CD4-positive, alpha-beta T cell treated with Interleukin-15 for 4 hours (primary cell): Measurements from ENCODE around the gene SBF2.
"Not testable (repeated sequence)": the region's sequence is repeated elsewhere in the genome, so short reads cannot be mapped to it uniquely, and the experiment has no call there.

ENCODE experiments used
- DNase-seq: peaks from one replicate; pipeline ENCODE4 v3.0.0-alpha.2; 2020; ENCODE audit warnings: low spot score

Gene SBF2

DNA sequence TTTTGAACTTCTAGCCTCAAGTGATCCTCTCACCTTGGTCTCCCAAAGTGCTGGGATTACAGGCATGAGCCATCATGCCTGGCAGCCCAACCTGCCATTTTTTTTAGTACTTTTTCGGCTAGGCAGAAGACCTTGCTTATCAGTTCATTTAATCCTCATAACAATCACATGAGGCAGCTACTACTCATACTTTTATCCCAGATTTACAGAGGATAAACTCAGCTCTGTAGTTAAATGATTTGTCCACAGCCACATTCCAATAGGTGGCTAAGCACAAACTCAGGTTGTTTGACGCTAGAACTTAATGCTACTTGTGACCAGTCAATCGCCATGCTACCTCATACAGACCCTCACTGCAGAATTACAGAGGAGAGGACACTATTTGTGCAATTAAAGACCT, 28.1 kb downstream of the SBF2 start:
- DNase-seq: no peak

DNA sequence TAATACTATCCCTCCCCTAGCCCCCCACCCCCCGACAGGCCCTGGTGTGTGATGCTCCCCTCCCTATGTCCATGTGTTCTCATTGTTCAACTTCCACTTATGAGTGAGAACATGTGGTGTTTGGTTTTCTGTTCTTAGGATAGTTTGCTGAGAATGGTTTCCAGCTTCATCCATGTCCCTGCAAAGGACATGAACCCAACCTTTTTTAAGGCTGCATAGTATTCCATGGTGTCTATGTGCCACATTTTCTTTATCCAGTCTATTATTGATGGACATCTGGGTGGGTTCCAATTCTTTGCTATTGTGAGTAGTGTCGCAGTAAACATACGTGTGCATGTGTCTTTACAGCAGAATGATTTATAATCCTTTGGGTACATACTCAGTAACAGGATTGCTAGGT, 29.3 kb downstream of the SBF2 start:
- DNase-seq: not testable (repeated sequence)

DNA sequence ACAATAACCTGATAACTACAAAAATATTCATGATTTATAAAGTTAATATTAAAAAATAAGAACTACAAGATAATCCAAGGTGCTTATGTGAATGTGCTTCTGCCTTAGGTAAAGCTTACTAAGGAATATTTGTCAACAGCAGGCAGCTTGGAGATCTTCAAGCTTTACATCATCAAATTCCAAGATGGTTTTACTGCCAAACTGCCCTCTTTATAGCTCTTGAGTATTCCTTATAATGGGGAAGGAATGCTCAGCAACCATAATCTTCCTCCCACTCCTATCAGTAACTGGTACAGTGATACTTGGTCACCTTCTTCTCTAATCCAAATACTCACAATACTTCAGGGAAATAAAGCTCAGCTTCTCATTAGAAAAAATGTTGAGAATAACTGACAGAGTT, 30.1 kb downstream of the SBF2 start:
- DNase-seq: no peak

DNA sequence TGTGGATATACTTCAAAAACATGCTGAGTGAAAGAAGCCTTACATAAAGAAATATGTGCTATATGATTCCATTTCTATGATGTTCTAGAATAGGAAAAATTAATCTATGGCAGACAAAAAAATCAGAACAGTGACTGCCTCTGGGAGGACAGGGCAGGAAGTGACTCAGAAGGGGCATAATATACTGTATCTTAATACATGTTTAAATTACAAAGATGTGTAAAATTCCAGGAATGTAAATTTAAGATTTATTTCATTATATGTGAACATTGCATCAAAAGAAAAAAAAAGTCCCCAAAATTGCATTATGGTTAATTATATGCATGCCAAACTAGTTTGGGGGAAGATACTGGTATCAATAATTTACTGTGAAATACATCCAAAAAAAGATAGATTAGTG, 32.2 kb downstream of the SBF2 start:
- no peak for DNase-seq

DNA sequence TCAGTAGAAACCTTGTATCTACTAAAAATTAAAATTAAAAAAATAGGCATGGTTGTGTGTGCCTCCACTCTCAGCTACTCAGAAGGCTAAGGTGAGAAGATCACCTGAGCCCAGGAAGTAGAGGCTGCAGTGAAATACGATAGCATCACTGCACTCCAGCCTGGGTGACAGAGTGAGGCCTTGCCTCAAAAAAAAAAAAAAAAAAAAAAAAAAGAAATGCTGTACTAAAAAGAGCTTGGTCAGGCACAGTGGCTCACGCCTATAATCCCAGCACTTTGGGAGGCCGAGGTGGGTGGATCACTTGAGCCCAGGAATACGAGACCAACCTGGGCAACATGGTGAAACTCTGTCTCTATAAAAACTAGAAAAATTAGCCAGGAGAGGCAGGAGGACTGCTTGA, 36.5 kb downstream of the SBF2 start:
- no peak for DNase-seq

DNA sequence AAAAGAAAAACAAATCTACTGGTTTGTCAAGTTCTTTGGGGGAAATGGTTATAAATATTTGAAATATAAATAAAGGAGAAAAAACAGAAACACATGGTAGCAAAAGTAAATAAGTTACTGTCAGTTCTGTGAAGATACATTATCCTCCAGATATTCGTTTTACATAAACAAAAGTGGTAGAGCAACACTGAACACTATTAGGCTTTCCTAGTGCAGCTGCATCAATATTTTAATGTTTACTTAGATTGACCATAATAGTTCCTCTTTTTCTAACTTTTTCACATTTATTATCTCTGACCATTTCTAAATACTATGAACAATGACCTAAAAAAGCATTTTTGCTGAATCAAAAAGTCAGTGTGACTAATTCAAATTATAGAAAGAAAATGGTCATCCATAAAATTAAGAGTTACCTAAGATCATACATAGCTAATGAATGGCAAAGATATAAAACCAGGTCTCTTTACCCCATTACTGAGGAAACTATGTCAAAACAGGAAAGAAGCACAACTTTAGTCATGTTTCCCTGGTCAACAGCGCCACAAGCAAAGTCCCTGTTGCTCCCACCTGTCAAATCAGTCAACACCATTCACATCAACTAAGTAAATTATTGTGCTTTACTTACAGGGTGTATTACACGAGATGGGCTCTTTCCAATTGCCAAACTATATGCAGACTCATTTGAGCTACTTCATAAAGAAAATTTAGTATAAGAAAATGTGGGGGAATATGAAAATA, 38.5 kb downstream of the SBF2 start:
- DNase-seq: no peak

DNA sequence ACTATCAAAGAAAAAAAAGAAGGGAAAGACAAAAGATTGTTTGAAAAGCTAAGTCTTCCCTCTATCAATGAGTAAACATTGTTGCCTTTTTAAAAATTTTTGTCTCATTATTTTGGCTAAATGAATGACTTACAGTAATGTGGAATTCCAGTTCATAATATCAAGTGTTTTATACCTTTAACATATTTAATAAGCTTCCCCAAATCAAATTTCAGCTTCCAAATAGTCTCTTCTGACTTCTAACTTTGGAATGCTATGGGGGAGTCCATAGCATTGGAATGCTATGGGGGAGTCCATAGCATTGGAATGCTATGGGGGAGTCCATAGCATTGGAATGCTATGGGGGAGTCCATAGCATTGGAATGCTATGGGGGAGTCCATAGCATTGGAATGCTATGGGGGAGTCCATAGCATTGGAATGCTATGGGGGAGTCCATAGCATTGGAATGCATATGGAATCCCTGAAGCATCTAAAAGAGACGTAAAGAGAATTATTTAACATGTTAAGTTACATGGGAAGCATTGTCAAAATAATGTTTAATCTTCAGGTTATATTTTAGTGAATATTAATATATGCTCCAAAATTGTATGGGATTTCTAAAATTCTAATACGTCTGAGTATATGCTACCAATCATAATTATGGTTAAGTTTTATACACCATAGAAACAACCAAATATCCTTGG, 44.4 kb downstream of the SBF2 start:
- not testable (repeated sequence) for DNase-seq

DNA sequence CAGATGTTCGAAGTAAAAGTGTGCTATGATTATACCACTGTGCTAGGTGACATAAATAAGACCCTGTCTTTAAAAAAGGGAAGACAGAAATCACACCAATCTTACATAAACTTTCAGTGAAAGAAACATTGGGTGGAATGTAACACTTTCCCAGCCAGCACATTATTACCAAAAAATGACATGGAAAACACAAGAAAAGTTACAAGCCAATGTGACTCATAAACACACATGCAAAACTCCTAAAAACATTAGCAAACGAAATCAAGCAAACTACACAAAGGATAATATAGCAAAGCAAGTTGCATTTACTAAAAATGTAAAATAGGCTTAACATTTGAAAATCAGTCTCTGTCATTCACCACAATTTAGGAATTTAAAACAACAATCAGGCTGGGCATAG, 47.0 kb downstream of the SBF2 start:
- no peak for DNase-seq

DNA sequence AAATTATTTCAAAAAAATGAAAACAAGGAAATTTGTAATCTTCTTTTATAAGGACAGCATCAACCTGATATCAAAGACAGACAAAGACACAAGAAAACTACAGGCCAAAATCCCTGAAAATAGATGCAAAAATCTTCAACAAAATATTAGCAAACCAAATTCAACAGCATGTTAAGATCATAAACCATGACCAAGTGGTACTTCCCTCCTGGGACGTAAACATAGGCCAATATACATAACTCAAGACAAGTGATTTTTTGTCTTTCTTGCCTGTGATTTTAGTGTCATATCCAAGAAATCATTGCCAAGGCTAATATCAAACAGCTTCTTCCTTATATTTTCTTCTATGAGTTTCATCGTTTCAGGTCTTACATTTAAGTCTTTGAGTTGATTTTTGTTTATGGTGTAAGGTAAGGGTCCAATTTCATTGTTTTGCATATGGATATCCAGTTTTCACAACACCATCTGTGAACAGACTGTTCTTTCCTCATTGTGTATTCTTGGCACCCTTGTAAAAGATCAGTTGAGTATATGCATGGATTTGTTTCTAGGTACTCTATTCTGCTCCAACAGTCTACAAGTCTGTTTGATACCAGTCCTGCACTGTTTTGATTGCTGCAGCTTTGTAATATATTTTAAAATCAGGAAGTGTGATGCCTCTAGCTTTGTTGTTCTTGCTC, 50.0 kb downstream of the SBF2 start:
- DNase-seq: no peak

DNA sequence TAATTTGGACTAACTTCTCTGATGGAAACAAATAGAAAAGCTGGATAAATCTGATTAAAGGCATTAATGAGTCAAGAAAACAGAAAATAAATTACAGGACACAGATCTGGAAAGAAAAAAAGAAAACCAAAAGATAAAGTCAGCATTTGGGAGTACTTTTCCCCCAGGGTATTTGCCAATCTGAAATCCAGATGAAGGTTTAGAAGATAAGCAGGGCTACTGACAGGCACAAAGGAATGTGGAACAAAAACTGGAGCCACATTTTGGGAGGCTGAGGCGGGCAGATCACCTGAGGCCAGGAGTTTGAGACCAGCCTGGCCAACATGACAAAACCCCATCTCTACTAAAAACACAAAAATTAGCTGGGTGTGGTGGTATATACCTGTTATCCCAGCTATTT, 57.2 kb downstream of the SBF2 start:
- no peak for DNase-seq

DNA sequence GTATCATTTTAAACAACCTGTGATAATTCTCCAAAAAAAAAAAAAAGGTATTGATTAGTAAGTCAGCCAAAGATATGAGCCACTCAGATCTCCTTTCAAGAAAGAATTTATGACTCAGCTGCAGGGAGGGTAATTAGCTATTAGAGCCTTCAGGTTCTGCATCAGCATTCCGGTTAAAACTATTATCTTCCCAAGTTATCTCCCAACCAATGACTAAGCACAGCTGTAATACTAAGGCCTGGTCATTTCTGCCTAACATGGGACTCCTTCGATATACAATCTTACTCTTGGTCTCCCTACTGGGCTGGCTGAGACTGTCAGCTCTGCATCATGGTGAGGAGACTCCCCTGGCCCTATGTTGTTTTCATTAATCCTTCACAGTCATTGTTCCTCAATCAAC, 60.4 kb downstream of the SBF2 start:
- DNase-seq: no peak

DNA sequence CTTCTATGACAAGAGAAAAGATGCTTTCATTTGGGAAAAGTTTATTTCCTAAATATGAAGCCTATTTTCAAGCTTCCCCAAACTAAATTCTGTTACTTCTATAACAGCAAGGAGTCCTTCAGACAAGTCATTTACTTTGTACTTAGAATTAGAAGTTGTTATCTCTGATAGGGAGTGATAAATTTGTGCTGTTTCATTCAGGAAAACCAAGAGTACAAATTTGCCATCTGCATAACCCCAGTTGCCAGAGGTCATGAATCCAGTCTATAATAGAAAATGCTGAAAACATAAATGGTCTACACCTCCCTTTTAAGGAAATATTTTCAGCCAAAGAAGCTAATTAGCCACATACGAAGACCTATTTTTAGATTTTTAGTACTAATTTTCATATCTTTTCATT, 61.3 kb downstream of the SBF2 start:
- no peak for DNase-seq

DNA sequence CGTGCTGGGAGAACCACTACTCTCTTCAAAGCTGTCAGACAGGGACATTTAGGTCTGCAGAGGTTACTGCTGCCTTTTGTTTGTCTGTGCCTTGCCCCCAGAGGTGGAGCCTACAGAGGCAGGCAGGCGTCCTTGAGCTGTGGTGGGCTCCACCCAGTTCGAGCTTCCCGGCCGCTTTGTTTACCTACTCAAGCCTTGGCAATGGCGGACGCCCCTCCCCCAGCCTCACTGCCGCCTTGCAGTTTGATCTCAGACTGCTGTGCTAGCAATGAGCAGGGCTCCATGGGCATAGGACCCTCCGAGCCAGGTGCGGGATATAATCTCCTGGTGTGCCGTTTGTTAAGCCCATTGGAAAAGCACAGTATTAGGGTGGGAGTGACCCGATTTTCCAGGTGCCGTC, 62.2 kb downstream of the SBF2 start:
- not testable (repeated sequence) for DNase-seq

DNA sequence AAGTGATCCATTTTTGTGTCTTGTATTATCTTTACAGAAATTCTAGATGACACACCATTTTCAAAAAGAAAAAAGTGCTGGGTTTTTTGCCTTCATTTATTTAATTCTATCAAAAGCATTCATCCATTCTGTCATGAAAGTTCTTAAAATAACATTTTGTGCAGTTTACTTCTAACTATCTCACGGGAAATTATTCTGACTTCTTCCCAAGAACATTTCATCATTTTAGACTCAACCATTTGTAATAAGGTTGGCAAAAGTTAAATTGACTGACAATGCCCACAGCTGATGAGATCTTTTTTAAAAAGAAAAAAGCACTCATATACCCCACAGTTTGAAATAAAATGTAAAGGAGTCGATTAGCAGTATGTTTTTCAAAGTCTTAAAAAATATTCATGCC, 68.5 kb downstream of the SBF2 start:
- no peak for DNase-seq

DNA sequence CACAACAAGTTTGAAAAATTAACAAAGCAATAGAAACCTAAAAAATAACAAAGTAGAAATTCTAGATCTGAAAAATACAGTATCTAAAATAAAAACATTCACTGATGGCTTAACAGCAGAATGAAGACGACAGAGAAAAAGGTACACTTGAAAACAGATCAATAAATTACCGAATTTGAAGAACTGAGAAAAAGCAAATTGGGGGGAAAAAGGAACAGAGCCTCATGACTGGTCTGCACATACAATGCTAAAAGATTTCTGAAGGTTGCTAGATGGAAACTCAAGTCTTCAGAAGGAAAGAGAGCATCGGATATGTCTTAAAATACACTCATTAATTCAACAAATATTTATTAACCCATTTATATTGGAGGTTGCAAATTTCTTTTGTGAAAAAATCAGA, 71.6 kb downstream of the SBF2 start:
- DNase-seq: no peak

DNA sequence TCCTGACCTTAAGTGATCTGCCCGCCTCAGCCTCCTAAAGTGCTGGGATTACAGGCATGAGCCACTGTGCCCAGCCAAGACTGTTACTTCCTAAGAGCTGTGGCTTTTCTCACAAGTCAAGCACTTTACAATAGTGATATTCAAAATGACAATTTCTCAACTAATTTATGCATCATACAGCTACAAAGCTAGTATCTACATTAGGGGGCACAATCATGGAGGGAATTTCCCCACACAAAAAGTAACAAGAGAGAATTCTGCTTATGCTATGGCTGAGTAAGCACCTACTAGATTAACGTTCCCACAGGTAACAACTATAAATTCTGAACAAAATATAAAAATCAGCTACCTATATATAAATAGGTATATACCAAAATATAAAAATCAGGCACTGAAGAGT, 72.7 kb downstream of the SBF2 start:
- DNase-seq: no peak

DNA sequence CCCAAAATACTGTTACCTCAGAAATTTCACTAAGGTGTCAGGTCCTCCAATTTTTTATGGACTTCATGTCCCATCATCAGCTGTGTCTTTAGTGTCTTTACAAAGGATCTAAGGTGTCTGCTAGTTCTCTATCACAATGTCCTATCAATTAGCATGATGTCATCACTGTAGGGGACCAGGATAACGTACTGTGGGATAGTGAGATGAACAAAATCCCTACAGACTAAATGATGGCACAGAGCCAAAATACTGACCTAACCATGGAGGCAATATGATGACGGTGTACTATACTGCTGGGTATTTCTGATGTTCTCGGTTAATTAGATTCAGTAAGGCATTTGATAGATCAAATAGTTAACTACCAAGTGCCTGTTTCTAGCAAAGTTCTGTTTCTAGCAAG, 82.5 kb downstream of the SBF2 start:
- DNase-seq: no peak

DNA sequence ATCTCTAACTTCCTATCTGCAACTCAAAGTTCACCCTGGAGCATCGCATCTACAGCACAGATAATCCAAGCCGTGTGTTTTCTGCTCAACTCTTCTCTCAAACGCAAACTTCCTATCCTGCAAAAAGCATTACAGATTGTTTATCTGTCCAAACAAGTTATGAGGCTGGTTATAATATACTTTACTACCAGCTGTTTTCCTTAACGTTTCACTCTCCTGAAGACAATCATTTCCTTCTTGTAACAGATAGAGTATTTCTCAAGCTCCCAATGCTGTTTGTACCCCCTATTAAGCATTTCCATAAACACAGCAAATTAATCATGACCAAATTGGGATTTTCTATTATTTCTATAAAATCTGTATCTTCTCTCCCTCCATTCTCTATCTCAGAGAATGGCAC, 84.7 kb downstream of the SBF2 start:
- no peak for DNase-seq

DNA sequence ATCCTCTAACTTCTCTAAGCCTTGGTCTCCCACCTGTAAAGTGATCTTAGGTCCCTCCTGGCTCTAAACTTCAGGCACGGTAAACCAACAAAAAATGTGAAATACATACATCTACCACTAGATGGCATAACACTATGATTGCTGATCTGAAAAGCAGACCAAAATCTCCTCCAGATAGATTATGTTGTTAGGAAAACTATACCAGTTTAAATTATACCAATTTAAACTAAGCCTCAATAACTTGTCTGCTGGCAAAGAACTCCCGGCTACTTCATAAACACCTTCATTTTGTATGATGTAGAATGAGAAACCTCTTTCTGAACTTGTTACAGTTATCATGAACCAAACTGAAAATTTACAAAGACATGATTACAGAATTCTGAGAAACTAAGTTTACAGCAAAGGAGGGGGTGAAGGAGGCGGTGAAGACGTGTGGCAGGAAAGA, 85.9 kb downstream of the SBF2 start:
- peak; percentile 59 for DNase-seq

DNA sequence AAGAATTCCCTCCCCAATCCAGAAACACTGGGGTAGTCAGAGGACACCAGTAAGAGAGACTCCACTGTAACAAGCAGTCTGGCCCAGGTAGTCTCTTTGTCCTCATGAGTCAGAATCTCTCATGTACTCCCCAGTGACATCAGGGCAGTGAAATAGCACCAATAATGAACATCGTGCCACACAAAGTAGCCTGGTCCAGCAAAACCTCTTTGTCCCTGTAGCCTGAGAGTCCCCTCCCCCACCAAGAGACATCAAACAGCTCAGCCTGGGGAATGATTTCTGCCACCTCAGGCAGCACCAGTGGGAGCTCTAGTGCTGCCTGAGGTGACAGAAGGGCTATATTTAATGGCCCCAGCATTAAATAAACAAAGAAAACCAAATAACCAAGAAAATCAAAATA, 88.1 kb downstream of the SBF2 start:
- no peak for DNase-seq

DNA sequence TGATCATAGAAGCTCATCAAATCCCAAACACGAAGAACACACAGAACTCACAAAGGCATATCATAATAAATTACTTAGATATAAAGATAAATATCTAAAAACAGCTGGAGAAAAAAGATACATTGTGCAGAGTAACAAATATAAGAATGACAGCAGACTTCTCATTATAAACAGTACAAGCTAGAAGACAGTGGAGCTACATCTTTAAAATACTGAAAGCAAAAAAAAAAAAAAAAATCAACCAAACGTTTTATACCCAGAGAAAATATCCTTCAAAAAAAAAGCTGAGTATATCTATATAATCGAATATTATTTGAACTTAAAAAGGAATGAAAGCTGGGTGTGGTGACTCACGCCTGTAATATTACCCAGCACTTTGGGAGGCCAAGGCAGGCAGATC, 90.0 kb downstream of the SBF2 start:
- DNase-seq: no peak

DNA sequence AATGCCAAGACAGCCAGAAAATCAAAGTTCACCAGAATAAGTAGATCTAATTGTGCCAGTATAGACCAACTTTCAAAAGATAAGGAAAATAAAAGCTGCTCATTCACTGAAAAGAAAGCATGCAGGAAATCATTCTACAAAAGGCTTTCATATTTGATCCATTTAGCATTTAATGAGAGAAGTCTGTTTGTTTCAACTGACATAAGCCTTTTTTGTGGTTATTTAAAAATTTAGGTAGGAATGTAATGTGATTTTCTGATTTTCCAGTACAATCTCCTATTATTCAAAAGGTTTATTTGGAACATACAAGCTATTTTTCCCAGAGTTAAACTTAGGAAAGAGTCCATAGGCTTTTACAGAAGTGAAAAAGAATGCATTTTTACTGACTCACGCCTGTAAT, 92.7 kb downstream of the SBF2 start:
- DNase-seq: no peak

DNA sequence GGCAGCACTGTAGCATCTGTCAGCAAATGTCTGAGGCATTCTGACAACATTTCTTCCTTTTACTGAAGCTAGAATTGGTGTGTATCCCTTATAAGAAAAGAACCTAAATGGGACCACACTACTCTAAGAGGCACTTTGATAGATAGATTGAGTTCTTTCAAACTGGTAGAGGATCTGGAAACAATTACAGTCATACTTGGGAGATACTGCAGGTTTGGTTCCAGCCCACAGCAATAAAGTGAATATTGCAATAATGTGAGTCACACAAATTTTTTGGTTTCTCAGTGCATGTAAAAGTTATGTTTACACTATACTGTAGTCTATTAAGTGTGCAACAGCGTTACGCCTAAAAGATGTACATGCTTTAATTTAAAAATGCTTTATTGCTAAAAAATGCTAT, 96.9 kb downstream of the SBF2 start:
- DNase-seq: no peak
